GM10266 (cell line): ENCODE data around the gene RPL22.

ENCODE experiments used
- DNase-seq: peaks from one replicate; pipeline ENCODE4 v3.0.0; 2012; ENCODE audit errors: extremely low spot score
- CTCF ChIP-seq: IDR thresholded peaks from 2 replicates; pipeline ENCODE4 v1.5.1; 2012; ENCODE audit warnings: mild to moderate bottlenecking, low read depth; ENCODE audit not compliant: control insufficient read depth, insufficient read depth; ENCODE audit errors: missing control alignments

RPL22 gene

GRCh38 chr1:6148497-6149241 is 50.7 kb downstream of the RPL22 start:
- TF ChIP-seq CTCF = no peak
- peak; percentile 87 for DNase-seq

GRCh38 chr1:6145864-6146410 is 53.5 kb downstream of the RPL22 start:
- TF ChIP-seq CTCF = no peak
- DNase-seq = no peak

DNA sequence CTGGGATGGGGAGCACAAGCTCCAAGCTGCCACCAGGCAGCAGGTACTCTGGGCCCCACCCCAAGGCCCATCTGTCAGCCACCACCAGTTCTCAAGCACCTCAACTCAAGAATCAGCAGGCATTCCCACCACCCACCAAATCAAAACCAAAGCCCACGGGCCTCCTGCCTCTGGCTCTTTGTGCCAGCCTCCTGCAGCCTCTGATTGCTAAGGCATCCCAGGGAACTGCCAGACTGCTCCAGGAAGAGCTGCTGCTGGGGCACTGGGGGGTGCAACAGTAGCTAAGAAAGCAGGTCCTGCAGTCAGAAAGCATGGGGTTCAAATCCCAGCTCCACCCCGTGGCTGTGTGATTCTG is 54.0 kb downstream of the RPL22 start:
- no peak for DNase-seq
- no peak for TF ChIP-seq CTCF

- TF ChIP-seq CTCF = no peak
- no peak for DNase-seq
Observed at GRCh38 chr1:6144647-6145395, 54.6 kb downstream of the RPL22 start.

DNA sequence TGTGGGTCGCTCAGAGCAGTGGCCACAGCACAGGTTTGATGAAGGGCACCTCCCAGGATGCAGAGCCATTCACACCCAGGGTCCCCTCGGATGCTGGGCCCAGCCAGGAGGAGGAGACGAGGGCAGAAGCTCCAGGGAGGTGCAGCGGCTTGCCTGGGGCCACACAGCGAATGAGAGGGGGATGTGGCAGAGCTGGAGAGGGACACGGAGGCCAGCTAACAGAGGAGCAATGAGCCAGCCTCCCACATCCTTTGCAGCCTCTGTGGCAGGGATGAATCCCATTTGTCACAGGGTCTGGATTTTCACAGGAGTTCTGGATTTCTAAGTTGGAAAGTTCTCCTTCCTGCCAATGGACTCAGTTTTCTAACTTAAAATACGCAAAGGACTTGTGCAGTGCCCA is 55.2 kb downstream of the RPL22 start:
- TF ChIP-seq CTCF = no peak
- DNase-seq = no peak

DNA sequence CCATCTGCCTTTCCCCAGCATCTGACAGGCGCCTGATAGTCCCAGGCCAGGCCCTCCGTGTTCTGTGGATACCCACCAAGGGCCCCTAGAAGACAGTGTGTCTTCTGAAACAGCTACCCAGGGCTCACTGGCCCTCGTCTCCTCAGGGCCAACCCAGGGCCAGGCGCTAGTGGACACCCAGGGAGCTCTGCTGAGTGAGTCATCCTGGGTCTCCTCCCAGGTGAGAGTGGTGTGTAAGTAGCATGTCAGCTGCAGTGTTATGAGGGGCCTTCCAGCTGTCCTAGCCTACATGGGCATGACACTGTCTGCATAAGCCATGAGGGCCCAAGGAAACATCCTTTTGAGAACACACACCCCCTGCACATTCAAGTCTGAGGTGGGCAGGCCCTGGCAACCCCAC is 56.0 kb downstream of the RPL22 start:
- DNase-seq = no peak
- TF ChIP-seq CTCF = no peak

DNA sequence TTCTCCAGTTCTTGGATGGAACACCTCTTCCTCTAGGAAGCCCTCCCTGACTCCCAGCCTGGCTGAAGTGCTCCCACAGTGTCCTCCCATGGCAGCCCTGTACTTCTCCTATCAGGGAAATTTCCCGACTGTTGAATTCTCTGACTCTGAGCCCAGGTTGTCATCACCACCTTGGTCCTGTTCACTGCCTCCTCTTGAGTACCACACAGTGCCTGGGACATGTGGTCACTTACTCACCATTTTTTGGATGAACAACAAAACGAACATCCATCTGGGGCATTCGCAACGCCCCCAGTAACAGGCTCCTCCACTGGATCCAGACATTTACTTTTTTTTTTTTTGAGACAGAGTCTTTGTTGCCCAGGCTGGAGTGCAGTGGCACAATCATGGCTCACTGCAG is 56.7 kb downstream of the RPL22 start:
- TF ChIP-seq CTCF = no peak
- no peak for DNase-seq
